ENCODE results near the gene PEX11G.

Gene PEX11G

GRCh38 chr19:7480222-7480969, 8.4 kb downstream of the PEX11G start:
- peak overlapping the region; percentile 88 for H3K14ac ChIP-seq (ENCODE audit: low read length)
- peak overlapping the region; percentile 91 for H3K18ac ChIP-seq (ENCODE audit: low read length)
- no peak overlapping the region for H3K4me3 ChIP-seq (ENCODE audit: low read depth, low read length)
- no CpG with 5 or more reads among the region's 11 CpGs for WGBS (ENCODE audit: extremely low coverage, insufficient coverage, insufficient read length)
- peak overlapping the region; percentile 95 for H3K27ac ChIP-seq (ENCODE audit: low read depth, low read length)
- H3K79me2 ChIP-seq (ENCODE audit: control insufficient read depth, insufficient read depth, low read length, poor library complexity) = peaks cover 12% of the 10 kb centered on the region
- H3K4ac ChIP-seq (ENCODE audit: low read depth, low read length) = peak overlapping the region; percentile 91
- peaks cover 7% of the 10 kb centered on the region for H3K9me3 ChIP-seq (ENCODE audit: insufficient read depth, low read depth, low read length)
- H3K27me3 ChIP-seq (ENCODE audit: insufficient read depth, low read length) = no peaks in the 10 kb centered on the region
- H2BK5ac ChIP-seq (ENCODE audit: low read depth, low read length, poor library complexity) = peak overlapping the region; percentile 96
- H2AFZ ChIP-seq (ENCODE audit: insufficient read depth, low read length, poor library complexity) = peak overlapping the region; percentile 56
- peaks cover 61% of the 10 kb centered on the region for H3K79me1 ChIP-seq (ENCODE audit: low read length)
- H3K4me1 ChIP-seq (ENCODE audit: control insufficient read depth in 1 of 2, insufficient read depth in 2 of 2, low read length in 2 of 2) = peaks cover 37 to 50% of the 10 kb centered on the region in 2 experiments
- H2AK5ac ChIP-seq (ENCODE audit: low read length) = peak overlapping the region; percentile 89
- DNase-seq = no peak
- H2BK12ac ChIP-seq (ENCODE audit: low read length) = peak overlapping the region; percentile 84
- H3K4me2 ChIP-seq (ENCODE audit: low read length) = peak overlapping the region; percentile 21
- peaks cover 10% of the 10 kb centered on the region in 2 experiments for H3K36me3 ChIP-seq (ENCODE audit: control insufficient read depth in 1 of 2, insufficient read depth in 2 of 2, low read length in 2 of 2)
- peak overlapping the region; percentile 91 for H2BK120ac ChIP-seq (ENCODE audit: insufficient read depth, low read length, poor library complexity)
- no peak overlapping the region for H3K23ac ChIP-seq (ENCODE audit: low read length)
- peak overlapping the region; percentile 97 for H4K91ac ChIP-seq (ENCODE audit: low read depth, low read length)
- peak overlapping the region; percentile 62 for H4K12ac ChIP-seq (ENCODE audit: low read depth, low read length)
- peak overlapping the region; percentile 84 for H4K8ac ChIP-seq (ENCODE audit: low read depth, low read length)
- no peak overlapping the region for H3K9ac ChIP-seq (ENCODE audit: low read length)

GRCh38 chr19:7478843-7479227, 10.0 kb downstream of the PEX11G start:
- Histone ChIP-seq H3K4me1 (ENCODE audit: control insufficient read depth in 1 of 2, insufficient read depth in 2 of 2, low read length in 2 of 2) (peaks cover 37 to 50% of the 10 kb centered on the region in 2 experiments), H3K27me3 (ENCODE audit: insufficient read depth, low read length) (no peaks in the 10 kb centered on the region), H2AK5ac (ENCODE audit: low read length) (peak overlapping the region; percentile 59), H3K79me1 (ENCODE audit: low read length) (peaks cover 61% of the 10 kb centered on the region), H3K18ac (ENCODE audit: low read length) (peak overlapping the region; percentile 92), H3K4me2 (ENCODE audit: low read length) (no peak overlapping the region), H3K4me3 (ENCODE audit: low read depth, low read length) (no peak overlapping the region), H2BK5ac (ENCODE audit: low read depth, low read length, poor library complexity) (peak overlapping the region; percentile 78), H2BK120ac (ENCODE audit: insufficient read depth, low read length, poor library complexity) (peak overlapping the region; percentile 95), H3K9me3 (ENCODE audit: insufficient read depth, low read depth, low read length) (peaks cover 7% of the 10 kb centered on the region), H3K27ac (ENCODE audit: low read depth, low read length) (peak overlapping the region; percentile 91), H3K36me3 (ENCODE audit: control insufficient read depth in 1 of 2, insufficient read depth in 2 of 2, low read length in 2 of 2) (peaks cover 10% of the 10 kb centered on the region in 2 experiments), H3K79me2 (ENCODE audit: control insufficient read depth, insufficient read depth, low read length, poor library complexity) (peaks cover 12% of the 10 kb centered on the region), H3K4ac (ENCODE audit: low read depth, low read length) (peak overlapping the region; percentile 82), H4K91ac (ENCODE audit: low read depth, low read length) (peak overlapping the region; percentile 96), H3K9ac (ENCODE audit: low read length) (no peak overlapping the region), H2BK12ac (ENCODE audit: low read length) (peak overlapping the region; percentile 86), H4K12ac (ENCODE audit: low read depth, low read length) (peak overlapping the region; percentile 34), H2AFZ (ENCODE audit: insufficient read depth, low read length, poor library complexity) (peak overlapping the region; percentile 7), H3K23ac (ENCODE audit: low read length) (no peak overlapping the region), H3K14ac (ENCODE audit: low read length) (peak overlapping the region; percentile 89), H4K8ac (ENCODE audit: low read depth, low read length) (peak overlapping the region; percentile 67)
- no peak for DNase-seq
- WGBS (ENCODE audit: extremely low coverage, insufficient coverage, insufficient read length) = no CpG with 5 or more reads among the region's 9 CpGs

GRCh38 chr19:7478173-7478842, 10.5 kb downstream of the PEX11G start:
- Histone ChIP-seq H3K4me1 (ENCODE audit: control insufficient read depth in 1 of 2, insufficient read depth in 2 of 2, low read length in 2 of 2) (peaks cover 32 to 46% of the 10 kb centered on the region in 2 experiments), H3K4ac (ENCODE audit: low read depth, low read length) (peak overlapping the region; percentile 82), H3K23ac (ENCODE audit: low read length) (no peak overlapping the region), H2BK12ac (ENCODE audit: low read length) (peak overlapping the region; percentile 86), H3K14ac (ENCODE audit: low read length) (peak overlapping the region; percentile 89), H3K4me2 (ENCODE audit: low read length) (no peak overlapping the region), H3K9ac (ENCODE audit: low read length) (no peak overlapping the region), H3K27ac (ENCODE audit: low read depth, low read length) (peak overlapping the region; percentile 91), H3K27me3 (ENCODE audit: insufficient read depth, low read length) (no peaks in the 10 kb centered on the region), H3K4me3 (ENCODE audit: low read depth, low read length) (no peak overlapping the region), H3K18ac (ENCODE audit: low read length) (peak overlapping the region; percentile 92), H3K79me1 (ENCODE audit: low read length) (peaks cover 56% of the 10 kb centered on the region), H2AK5ac (ENCODE audit: low read length) (peak overlapping the region; percentile 59), H2BK5ac (ENCODE audit: low read depth, low read length, poor library complexity) (peak overlapping the region; percentile 78), H4K91ac (ENCODE audit: low read depth, low read length) (peak overlapping the region; percentile 96), H3K79me2 (ENCODE audit: control insufficient read depth, insufficient read depth, low read length, poor library complexity) (peaks cover 10% of the 10 kb centered on the region), H4K12ac (ENCODE audit: low read depth, low read length) (peak overlapping the region; percentile 9), H2BK120ac (ENCODE audit: insufficient read depth, low read length, poor library complexity) (peak overlapping the region; percentile 95), H3K9me3 (ENCODE audit: insufficient read depth, low read depth, low read length) (peaks cover 7% of the 10 kb centered on the region), H3K36me3 (ENCODE audit: control insufficient read depth in 1 of 2, insufficient read depth in 2 of 2, low read length in 2 of 2) (peaks cover 10% of the 10 kb centered on the region in 2 experiments), H4K8ac (ENCODE audit: low read depth, low read length) (peak overlapping the region; percentile 67), H2AFZ (ENCODE audit: insufficient read depth, low read length, poor library complexity) (no peak overlapping the region)
- no CpG with 5 or more reads among the region's 26 CpGs for WGBS (ENCODE audit: extremely low coverage, insufficient coverage, insufficient read length)
- no peak for DNase-seq

GRCh38 chr19:7477758-7478157, 11.1 kb downstream of the PEX11G start:
- H3K4ac ChIP-seq (ENCODE audit: low read depth, low read length) = no peak overlapping the region
- H3K23ac ChIP-seq (ENCODE audit: low read length) = no peak overlapping the region
- no peak overlapping the region for H3K4me3 ChIP-seq (ENCODE audit: low read depth, low read length)
- H4K12ac ChIP-seq (ENCODE audit: low read depth, low read length) = peak overlapping the region; percentile 6
- H4K91ac ChIP-seq (ENCODE audit: low read depth, low read length) = peak overlapping the region; percentile 96
- no peaks in the 10 kb centered on the region for H3K27me3 ChIP-seq (ENCODE audit: insufficient read depth, low read length)
- peaks cover 13 to 15% of the 10 kb centered on the region in 2 experiments for H3K36me3 ChIP-seq (ENCODE audit: control insufficient read depth in 1 of 2, insufficient read depth in 2 of 2, low read length in 2 of 2)
- no peak overlapping the region for H3K9ac ChIP-seq (ENCODE audit: low read length)
- no peak overlapping the region for H3K27ac ChIP-seq (ENCODE audit: low read depth, low read length)
- WGBS (ENCODE audit: extremely low coverage, insufficient coverage, insufficient read length) = no CpG with 5 or more reads among the region's 10 CpGs
- peaks cover 7% of the 10 kb centered on the region for H3K9me3 ChIP-seq (ENCODE audit: insufficient read depth, low read depth, low read length)
- peak overlapping the region; percentile 92 for H3K18ac ChIP-seq (ENCODE audit: low read length)
- H3K14ac ChIP-seq (ENCODE audit: low read length) = peak overlapping the region; percentile 72
- peak overlapping the region; percentile 95 for H2BK120ac ChIP-seq (ENCODE audit: insufficient read depth, low read length, poor library complexity)
- H4K8ac ChIP-seq (ENCODE audit: low read depth, low read length) = peak overlapping the region; percentile 64
- peak overlapping the region; percentile 91 for H2AK5ac ChIP-seq (ENCODE audit: low read length)
- H2AFZ ChIP-seq (ENCODE audit: insufficient read depth, low read length, poor library complexity) = no peak overlapping the region
- H3K79me2 ChIP-seq (ENCODE audit: control insufficient read depth, insufficient read depth, low read length, poor library complexity) = peaks cover 8% of the 10 kb centered on the region
- H3K79me1 ChIP-seq (ENCODE audit: low read length) = peaks cover 53% of the 10 kb centered on the region
- H3K4me1 ChIP-seq (ENCODE audit: control insufficient read depth in 1 of 2, insufficient read depth in 2 of 2, low read length in 2 of 2) = peaks cover 29 to 42% of the 10 kb centered on the region in 2 experiments
- no peak for DNase-seq
- peak overlapping the region; percentile 93 for H2BK12ac ChIP-seq (ENCODE audit: low read length)
- H2BK5ac ChIP-seq (ENCODE audit: low read depth, low read length, poor library complexity) = no peak overlapping the region
- no peak overlapping the region for H3K4me2 ChIP-seq (ENCODE audit: low read length)
